ENCODE data around the gene CHST10. TPM values are rescaled to one million over a fixed set of nuclear protein-coding genes. Genes with fewer than 3 reads are reported as not detected.

Gene CHST10
- total and polyA plus RNA-seq, 10 donors = 4.0 to 9.7 (median 6.2) TPM

DNA sequence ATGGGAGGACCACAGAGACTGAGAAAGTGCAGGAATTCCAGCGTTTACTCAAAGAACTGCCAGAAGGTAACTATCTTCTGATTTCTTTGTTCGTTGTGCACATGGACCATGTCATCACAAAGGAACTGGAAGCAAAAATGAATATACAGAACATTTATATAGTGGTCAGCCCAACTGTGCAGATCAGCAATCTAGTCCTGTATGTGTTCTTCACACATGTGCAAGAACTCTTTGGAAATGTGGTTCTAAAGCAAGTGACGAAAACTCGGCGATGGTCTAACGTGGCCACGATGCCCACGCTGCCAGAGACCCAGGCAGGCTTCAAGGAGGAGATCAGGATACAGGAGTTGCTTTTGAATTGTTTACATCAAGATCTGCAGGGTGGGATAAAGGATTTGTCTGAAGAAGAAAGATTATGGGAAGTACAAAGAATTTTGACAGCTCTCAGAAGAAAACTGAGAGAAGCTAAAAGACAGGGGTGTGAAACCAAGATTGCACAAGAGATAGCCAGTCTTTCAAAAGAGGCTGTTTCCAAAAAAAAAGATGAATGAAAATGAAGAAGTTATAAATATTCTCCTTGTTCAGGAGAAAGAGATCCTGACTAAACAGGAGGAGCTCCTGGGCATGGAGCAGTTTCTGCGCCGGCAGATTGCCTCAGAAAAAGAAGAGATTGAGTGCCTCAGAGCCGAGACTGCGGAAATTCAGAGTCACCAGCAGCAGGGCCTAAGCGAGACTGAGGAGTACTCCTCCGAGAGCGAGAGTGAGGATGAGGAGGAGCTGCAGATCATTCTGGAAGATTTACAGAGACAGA lies 8.3 kb upstream of the CHST10 start:
- intact Hi-C loops (cut with DNase I; ENCODE audit: low total_unique reads) = no loop called here
- H3K4me1 ChIP-seq = no peaks in the 10 kb centered on the region
- H3K27ac ChIP-seq = no peak overlapping the region
- WGBS, 5 donors = 63 to 83% (median 77%) methylated on average over 15 of the region's 15 CpGs
- peaks cover 0 to 7% (median 0%) of the 10 kb centered on the region in 8 donors for H3K9me3 ChIP-seq
- DNase-seq = no peak
- H3K36me3 ChIP-seq = no peaks in the 10 kb centered on the region
- H3K27me3 ChIP-seq (replicated peaks in 1 of 7) = peaks cover 0 to 10% (median 0%) of the 10 kb centered on the region in 7 donors
- no peak overlapping the region for H3K4me3 ChIP-seq
- TF ChIP-seq, protein P1, sequence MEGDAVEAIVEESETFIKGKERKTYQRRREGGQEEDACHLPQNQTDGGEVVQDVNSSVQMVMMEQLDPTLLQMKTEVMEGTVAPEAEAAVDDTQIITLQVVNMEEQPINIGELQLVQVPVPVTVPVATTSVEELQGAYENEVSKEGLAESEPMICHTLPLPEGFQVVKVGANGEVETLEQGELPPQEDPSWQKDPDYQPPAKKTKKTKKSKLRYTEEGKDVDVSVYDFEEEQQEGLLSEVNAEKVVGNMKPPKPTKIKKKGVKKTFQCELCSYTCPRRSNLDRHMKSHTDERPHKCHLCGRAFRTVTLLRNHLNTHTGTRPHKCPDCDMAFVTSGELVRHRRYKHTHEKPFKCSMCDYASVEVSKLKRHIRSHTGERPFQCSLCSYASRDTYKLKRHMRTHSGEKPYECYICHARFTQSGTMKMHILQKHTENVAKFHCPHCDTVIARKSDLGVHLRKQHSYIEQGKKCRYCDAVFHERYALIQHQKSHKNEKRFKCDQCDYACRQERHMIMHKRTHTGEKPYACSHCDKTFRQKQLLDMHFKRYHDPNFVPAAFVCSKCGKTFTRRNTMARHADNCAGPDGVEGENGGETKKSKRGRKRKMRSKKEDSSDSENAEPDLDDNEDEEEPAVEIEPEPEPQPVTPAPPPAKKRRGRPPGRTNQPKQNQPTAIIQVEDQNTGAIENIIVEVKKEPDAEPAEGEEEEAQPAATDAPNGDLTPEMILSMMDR (IDR thresholded peaks at IDR 0.05 in 8 of 11, conservative IDR thresholded peaks at IDR 0.05 in 3 of 11) = no peak
- TF ChIP-seq POLR2A (IDR thresholded peaks at IDR 0.05) (no peak), POLR2AphosphoS5 (IDR thresholded peaks at IDR 0.05) (no peak)

DNA sequence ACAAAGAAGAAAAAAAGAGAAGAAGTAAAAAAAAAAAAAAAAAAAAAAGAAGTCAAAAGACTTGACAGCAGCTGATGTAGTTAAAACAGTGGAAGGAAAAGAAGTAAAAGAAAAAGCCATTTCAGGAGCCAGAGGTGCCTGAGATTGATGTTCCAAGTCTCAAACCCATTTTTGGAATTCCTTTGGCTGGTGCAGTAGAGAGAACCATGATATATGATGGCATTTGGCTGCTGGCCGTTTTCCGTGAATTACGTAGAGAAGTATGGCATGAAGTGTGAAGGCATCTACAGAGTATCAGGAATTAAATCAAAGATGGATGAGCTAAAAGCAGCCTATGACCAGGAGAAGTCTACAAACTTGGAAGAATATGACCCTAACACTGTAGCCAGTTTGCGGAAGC lies 7.6 kb upstream of the CHST10 start:
- Histone ChIP-seq H3K27ac (no peak overlapping the region), H3K36me3 (no peaks in the 10 kb centered on the region), H3K4me3 (no peak overlapping the region), H3K4me1 (no peaks in the 10 kb centered on the region), H3K9me3 (no peaks in the 10 kb centered on the region), H3K27me3 (replicated peaks in 1 of 7) (peaks cover 0 to 4% (median 0%) of the 10 kb centered on the region in 7 donors)
- TF ChIP-seq, protein P1 (IDR thresholded peaks at IDR 0.05 in 8 of 11, conservative IDR thresholded peaks at IDR 0.05 in 3 of 11) = no peak
- intact Hi-C loops (cut with DNase I; ENCODE audit: low total_unique reads) = no loop called here
- no peak for DNase-seq
- 82 to 92% (median 90%) methylated on average over 4 of the region's 4 CpGs for WGBS, 5 donors

DNA sequence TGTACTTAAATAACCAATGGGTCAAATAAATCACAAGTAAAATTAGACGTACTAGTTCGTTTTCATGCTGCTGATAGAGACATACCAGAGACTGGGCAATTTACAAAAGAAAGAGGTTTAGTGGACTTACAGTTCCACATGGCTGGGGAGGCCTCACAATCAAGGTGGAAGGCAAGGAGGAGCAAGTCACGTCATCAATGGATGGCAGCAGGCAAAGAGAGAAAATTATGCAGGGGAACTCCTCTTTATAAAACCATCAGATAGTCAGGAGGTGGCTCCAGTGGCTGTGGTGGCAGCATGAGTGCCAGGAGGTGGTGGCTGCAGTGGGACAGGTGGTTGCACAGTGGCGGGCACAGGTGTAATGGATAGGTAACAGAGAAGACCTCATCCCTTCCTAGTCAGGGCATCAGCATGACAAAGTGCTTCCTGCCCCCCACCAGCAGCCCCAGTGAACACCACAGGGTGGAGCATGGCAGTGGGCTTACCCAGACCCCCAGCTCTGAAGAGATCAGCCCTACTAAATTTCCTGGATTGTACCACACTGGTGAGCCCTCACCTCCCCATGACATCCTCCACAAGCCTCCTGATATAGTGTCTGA lies 6.9 kb upstream of the CHST10 start:
- Histone ChIP-seq H3K36me3 (no peaks in the 10 kb centered on the region), H3K27ac (no peak overlapping the region), H3K4me1 (no peaks in the 10 kb centered on the region), H3K27me3 (replicated peaks in 1 of 7) (peaks cover 0 to 4% (median 0%) of the 10 kb centered on the region in 7 donors), H3K9me3 (no peaks in the 10 kb centered on the region), H3K4me3 (no peak overlapping the region)
- intact Hi-C loops (cut with DNase I; ENCODE audit: low total_unique reads) = no loop called here
- DNase-seq = no peak
- TF ChIP-seq POLR2A (IDR thresholded peaks at IDR 0.05) (no peak), POLR2AphosphoS5 (IDR thresholded peaks at IDR 0.05) (no peak)
- TF ChIP-seq, protein P1 (IDR thresholded peaks at IDR 0.05 in 8 of 11, conservative IDR thresholded peaks at IDR 0.05 in 3 of 11) = no peak
- WGBS, 5 donors = 82 to 89% (median 86%) methylated on average over 4 of the region's 4 CpGs

DNA sequence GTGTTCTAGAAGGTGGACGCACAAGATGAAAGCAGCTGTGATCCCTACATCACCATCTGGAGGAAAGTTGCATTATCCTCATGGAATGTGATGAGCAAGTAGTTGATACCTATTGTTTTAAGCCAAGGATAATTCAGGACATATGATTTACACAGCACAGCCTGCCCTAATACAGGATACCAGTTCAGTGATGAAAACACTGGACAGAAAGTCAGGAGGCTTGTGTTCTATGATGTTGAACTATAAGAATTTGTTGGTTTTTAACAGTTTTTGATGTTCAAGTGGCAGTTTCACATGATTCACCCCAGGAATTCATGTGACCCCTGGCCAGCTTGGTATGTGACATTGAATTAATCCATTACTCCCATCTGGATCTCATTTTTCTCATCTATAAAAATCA lies 6.2 kb upstream of the CHST10 start:
- H3K9me3 ChIP-seq = no peaks in the 10 kb centered on the region
- no peaks in the 10 kb centered on the region for H3K4me1 ChIP-seq
- no peak overlapping the region for H3K4me3 ChIP-seq
- no peaks in the 10 kb centered on the region for H3K36me3 ChIP-seq
- H3K27me3 ChIP-seq (replicated peaks in 1 of 7) = peaks cover 0 to 4% (median 0%) of the 10 kb centered on the region in 7 donors
- TF ChIP-seq, protein P1 (IDR thresholded peaks at IDR 0.05 in 8 of 11, conservative IDR thresholded peaks at IDR 0.05 in 3 of 11) = no peak
- TF ChIP-seq POLR2AphosphoS5 (IDR thresholded peaks at IDR 0.05) (no peak), POLR2A (IDR thresholded peaks at IDR 0.05) (no peak)
- 75 to 97% (median 88%) methylated on average over 1 of the region's 1 CpG for WGBS, 5 donors
- no peak for DNase-seq
- intact Hi-C loops (cut with DNase I; ENCODE audit: low total_unique reads) = no loop called here
- no peak overlapping the region for H3K27ac ChIP-seq

Measured in spleen (tissue), 11 donors.